Epithelial cell of prostate (primary cell): ENCODE measurements around the gene SYNCRIP.
"Not testable (repeated sequence)": the region's sequence is repeated elsewhere in the genome, so short reads cannot be mapped to it uniquely, and the experiment has no call there.

Source experiments
- DNase-seq: peaks from one replicate; pipeline ENCODE4 v3.0.0-alpha.2; 2011; ENCODE audit warnings: low read depth, low spot score
- H3K27ac ChIP-seq: fragments of 450-650 bp; 2 replicates; pipeline ENCODE4 v1.5.1; 2017; ENCODE audit warnings: mild to moderate bottlenecking

Gene SYNCRIP

GRCh38 chr6:85602100-85602499 lies 40.6 kb downstream of the SYNCRIP start:
- DNase-seq: no peak
- H3K27ac ChIP-seq: no peak overlapping the region

GRCh38 chr6:85600713-85601313 lies 41.9 kb downstream of the SYNCRIP start:
- H3K27ac ChIP-seq: no peak overlapping the region
- no peak for DNase-seq

GRCh38 chr6:85594197-85594930 lies 48.3 kb downstream of the SYNCRIP start:
- DNase-seq: no peak

GRCh38 chr6:85593438-85594196 lies 49.1 kb downstream of the SYNCRIP start, which contains the start of gene SNX14:
Gene SNX14 (minus strand): TSS chr6:85593858. CDS start chr6:85593718, 140 bp downstream.
- peak; percentile 56 for DNase-seq
- peak within 1 kb of the TSS; percentile 92 for H3K27ac ChIP-seq

More at GRCh38 chr6:85594197-85594930, 48.3 kb downstream of the SYNCRIP start:
- peak overlapping the region; percentile 92 for H3K27ac ChIP-seq

GRCh38 chr6:85592033-85592432 lies 50.7 kb downstream of the SYNCRIP start:
- no peak overlapping the region for H3K27ac ChIP-seq
- no peak for DNase-seq

- no peak for DNase-seq
These were observed 51.5 kb downstream of the SYNCRIP start for GRCh38 chr6:85591207-85591606.

GRCh38 chr6:85585741-85586140 lies 56.9 kb downstream of the SYNCRIP start:
- DNase-seq: no peak
- no peak overlapping the region for H3K27ac ChIP-seq

More at GRCh38 chr6:85591207-85591606, 51.5 kb downstream of the SYNCRIP start:
- H3K27ac ChIP-seq: no peak overlapping the region

GRCh38 chr6:85582832-85583231 lies 59.9 kb downstream of the SYNCRIP start:
- not testable (repeated sequence) for DNase-seq, H3K27ac ChIP-seq

GRCh38 chr6:85581572-85581971 lies 61.1 kb downstream of the SYNCRIP start:
- peak overlapping the region; percentile 66 for H3K27ac ChIP-seq
- no peak for DNase-seq

- no peak for DNase-seq
These were observed 61.8 kb downstream of the SYNCRIP start for GRCh38 chr6:85580878-85581267.

GRCh38 chr6:85580118-85580877 lies 62.4 kb downstream of the SYNCRIP start:
- no peak for DNase-seq
- peak overlapping the region; percentile 66 for H3K27ac ChIP-seq

More at GRCh38 chr6:85580878-85581267, 61.8 kb downstream of the SYNCRIP start:
- H3K27ac ChIP-seq: peak overlapping the region; percentile 66

GRCh38 chr6:85579581-85579980 lies 63.1 kb downstream of the SYNCRIP start:
- DNase-seq: no peak
- peak overlapping the region; percentile 66 for H3K27ac ChIP-seq

GRCh38 chr6:85576476-85576875 lies 66.2 kb downstream of the SYNCRIP start:
- DNase-seq: no peak
- H3K27ac ChIP-seq: no peak overlapping the region

- peak overlapping the region; percentile 12 for H3K27ac ChIP-seq
- peak; percentile 68 for DNase-seq
These were observed 67.6 kb downstream of the SYNCRIP start for GRCh38 chr6:85574932-85575598.

- no peak for DNase-seq
- H3K27ac ChIP-seq: peak overlapping the region; percentile 28
These were observed 73.4 kb downstream of the SYNCRIP start for GRCh38 chr6:85569323-85569722.

GRCh38 chr6:85568411-85568810 lies 74.3 kb downstream of the SYNCRIP start:
- H3K27ac ChIP-seq: no peak overlapping the region
- no peak for DNase-seq

- DNase-seq: no peak
- no peak overlapping the region for H3K27ac ChIP-seq
These were observed 77.0 kb downstream of the SYNCRIP start for GRCh38 chr6:85565736-85566135.

GRCh38 chr6:85564223-85564622 lies 78.5 kb downstream of the SYNCRIP start:
- DNase-seq, H3K27ac ChIP-seq: not testable (repeated sequence)
